ENCODE data around the gene ZBTB7A.

- TF ChIP-seq GATA2 (IDR thresholded peaks at IDR 0.05; ENCODE audit: low read depth, low read length) (no peak), GATA3 (IDR thresholded peaks at IDR 0.05; ENCODE audit: low read depth, low read length) (no peak)
Observed at GRCh38 chr19:4062419-4063368, 4.0 kb downstream of the ZBTB7A start.

Measured in SH-SY5Y (cell line).